ENCODE results near the gene IFFO2.

The IFFO2 gene

DNA sequence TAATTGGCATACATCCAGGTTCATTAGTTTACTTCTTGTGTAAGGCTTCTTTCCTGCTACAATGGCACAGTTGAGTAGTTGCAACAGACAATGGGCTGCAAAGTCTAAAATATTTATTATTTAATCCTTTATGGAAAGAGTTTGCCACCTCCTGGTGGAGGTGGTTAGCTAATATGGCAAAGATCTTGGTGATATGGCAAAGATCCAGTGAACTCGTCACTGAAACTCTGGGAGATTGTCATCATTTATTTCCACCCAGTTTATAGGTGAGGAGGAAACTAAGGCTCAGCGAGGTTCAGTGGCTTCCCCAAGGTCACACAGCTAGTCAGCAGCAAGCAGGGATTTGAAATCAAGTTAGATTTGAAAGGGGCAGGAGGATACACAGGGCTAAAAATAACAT is 16.1 kb upstream of the IFFO2 start:
- DNase-seq (ENCODE audit: low read depth in 2 of 2) = no peak

DNA sequence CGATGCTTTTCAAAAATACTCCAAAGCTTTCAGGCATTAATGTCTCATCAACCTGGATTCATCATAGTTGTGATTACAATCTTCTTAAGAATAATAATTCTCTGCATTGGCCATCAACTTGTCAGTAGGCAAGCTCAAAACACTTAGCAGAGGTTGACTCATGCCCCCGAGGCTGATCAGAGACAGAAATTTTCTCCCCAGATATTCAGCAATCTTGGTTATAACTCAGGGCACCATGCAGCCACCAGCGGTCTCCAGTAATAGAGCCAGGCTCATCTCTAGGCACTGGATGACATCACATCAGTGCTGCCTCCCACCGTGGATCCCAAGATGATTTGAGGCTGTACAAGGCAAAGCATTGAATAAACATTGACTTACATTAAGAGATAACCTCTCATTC is 14.3 kb upstream of the IFFO2 start:
- DNase-seq (ENCODE audit: low read depth in 2 of 2) = no peak

DNA sequence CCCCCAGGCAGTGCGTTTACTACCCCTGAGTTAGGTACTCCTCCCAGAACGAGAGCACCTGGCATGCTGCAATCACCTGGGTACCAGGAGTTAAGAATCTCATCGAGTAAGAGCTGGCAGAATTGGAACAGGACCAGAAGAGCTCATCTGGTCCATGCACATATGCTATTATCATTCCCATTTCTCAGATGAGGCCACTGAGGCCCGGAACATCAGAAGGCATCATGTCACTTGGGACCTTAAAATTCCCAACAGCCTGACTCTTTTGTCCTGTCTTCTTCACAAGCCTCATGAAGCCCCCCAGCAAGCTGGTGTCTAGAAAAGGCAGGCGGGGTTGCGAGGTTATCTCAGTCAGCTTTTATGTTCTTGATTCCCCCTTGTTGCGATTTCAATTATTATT is 13.9 kb upstream of the IFFO2 start:
- DNase-seq (ENCODE audit: low read depth in 2 of 2) = no peak

DNA sequence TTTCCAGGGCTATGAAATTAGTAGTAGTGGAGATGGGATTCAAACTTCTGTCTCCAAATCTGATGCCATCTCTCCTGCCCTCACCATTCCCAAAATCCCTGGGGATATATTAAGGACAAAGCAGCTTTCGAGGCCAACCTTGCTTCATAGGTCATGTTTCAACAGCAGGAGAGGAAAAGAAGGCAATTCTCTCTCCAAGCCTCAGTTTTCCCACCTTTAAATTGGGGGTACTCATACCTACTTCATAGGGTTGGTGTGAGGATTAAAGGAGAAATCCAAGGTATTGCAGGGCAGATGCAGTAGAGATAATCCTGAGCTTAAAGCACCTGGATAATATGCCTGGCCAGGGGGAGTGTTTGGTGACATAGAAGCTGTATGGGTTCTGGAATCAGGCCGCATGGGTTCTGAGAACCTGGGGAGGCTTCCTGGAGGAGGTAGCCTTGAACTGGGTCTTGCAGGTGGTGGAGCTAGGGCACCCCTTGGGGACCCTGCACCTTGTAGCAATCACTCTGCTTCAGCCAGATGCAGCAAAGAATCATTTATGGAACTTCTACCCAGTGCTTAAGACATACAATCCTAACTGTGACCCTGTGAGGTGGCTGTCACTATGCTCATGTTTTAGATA is 10.7 kb upstream of the IFFO2 start:
- no peak for DNase-seq (ENCODE audit: low read depth in 2 of 2)

DNA sequence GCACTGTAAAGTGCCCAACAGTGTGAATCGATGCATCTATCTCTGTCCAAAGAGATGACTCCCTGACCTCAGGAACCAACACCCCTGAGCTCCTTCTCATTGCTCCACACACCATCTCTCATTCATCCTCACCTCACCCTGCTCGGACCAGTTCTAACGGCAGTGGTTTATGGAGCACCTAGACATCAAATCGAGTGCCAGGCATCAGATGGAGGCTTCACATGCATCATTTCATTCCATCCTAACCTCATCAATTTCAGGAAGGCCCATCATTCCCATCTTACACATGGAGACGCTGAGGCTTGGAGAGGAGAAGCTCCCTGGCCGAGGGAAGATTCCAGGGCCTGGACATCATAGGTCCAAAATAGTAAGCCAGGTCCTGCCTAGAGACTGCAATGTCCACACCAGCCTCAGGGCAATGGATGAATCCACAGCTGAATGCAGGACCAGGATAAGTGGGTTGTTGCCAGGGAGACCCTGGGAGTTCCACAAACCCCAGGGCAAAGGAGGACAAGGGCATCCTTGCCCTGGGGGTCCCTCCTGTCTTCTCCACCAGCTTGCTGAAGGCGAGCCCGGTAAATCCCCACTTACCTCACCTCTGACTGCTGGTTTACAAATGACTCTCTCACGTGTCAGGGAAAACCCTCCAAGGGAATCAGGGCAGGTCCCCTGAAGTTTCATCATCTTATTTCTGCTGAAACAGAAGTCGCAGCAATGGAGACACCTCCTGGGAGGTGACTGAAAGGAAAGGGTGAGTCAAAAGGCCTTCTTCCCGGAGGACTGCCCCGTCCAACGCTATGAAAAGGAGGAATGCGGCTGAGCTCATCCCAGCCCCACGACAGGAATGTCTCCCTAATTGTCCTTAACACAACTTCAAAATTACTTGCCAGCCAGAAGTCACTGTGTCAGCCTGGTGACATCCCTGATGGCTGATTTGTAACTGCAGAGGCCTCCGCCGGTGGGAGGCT is 9.0 kb upstream of the IFFO2 start:
- DNase-seq (ENCODE audit: low read depth in 2 of 2) = no peak

DNA sequence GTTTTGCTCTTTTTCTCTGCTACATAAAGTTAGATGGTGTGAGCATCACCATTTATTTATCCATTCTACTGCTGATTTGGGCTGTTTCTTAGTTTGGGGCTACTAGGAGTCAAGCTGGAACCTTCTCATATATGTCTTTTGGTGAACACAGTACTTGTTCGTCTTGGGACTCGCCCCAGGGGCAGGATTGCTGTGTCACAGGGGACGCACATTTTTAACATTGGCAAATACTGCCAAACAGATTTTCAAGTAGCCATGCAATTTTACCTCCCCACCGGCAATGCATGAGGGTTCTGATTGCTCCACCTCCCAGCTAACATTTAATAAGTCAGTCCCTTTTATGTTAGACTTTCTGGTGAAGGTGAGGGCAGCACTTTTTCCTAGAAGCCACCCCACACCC is 7.5 kb upstream of the IFFO2 start:
- no peak for DNase-seq (ENCODE audit: low read depth in 2 of 2)

DNA sequence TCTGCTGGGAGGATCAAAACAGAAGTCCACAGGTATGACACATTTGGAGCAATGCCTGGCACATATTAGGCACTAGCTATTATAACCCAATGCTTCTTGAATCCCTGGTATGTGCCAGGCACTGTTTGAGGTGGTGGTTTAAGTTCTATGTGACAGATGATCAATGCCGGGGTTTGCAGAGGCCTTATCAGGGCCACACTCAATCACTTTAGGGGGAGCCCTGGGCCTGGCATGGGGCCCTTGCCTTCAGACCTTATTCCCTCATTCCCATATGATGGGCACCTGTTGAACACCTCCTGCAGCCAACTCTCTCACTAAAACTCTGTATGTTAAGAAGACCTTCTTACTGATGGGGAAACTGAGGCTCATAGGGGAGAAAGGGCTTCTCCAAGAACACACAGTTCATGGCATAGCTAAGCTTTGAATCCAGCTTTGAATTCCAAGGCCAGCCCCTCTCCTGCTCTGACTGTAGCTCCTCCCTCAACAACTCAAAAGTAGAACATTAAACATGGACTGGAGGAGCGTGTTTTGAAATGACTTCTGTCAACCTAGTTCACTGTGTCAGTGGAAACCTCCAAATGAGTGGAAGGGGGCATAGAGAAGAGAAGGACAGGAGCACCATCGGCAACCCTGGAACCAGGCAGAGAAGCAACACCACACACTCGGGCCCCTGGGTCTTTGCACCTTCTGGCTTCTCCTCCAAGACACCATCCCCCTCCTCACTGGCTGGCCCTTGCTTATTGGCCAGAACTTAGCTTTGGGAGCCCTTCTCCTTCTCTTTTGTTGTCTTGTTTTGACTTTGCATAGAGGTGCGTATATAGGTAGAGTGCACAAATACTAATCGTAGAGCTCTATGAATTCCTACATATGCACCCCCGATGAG is 6.6 kb upstream of the IFFO2 start:
- no peak for DNase-seq (ENCODE audit: low read depth in 2 of 2)

DNA sequence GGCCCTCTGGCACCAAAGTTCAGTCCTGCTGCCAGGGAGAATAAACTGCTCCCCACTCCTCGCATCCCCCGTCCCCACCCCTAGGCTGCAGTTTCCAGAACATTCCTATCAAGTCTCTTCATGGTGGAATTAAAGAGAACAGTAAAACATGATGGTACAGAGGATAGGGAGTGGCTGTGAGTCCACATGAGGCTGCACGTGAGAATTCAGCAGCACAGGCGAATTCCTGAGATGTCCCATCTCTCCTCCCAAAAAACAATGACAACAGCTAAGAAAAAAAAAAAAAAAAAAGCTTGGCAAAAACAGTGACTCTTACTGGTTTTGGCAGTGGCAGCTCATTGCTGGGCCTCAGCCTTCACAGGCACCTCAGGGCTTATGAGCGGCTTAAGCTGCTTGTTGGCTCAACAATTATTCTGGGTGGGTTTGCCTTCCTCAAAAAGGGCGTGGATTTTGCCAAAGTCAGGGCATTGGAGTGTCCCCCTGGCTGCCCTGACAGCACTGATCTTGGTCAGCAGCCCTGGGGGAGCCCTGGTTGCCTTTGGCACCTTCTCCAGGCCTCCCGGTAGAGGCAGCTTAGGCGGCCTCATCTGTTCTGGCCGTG is 5.7 kb upstream of the IFFO2 start:
- DNase-seq (ENCODE audit: low read depth in 2 of 2) = no peak

DNA sequence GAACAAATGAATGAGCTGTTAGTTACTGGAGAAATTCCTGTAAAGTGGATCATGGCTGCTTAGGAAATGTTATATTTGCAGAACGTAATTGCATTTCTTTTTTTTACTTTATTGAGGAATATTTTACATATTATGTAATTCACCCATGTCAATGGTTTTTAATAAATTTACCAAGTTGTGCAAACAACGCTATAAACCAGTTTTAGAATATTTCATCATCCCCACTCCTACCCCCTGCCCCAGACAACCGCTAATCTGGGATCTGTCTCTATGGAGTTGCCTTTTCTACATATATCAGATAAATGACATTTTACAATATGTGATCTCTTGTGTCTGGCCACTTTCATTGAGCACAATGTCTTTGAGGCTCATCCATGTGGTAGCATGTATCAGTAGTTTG is 4.3 kb upstream of the IFFO2 start:
- no peak for DNase-seq (ENCODE audit: low read depth in 2 of 2)

DNA sequence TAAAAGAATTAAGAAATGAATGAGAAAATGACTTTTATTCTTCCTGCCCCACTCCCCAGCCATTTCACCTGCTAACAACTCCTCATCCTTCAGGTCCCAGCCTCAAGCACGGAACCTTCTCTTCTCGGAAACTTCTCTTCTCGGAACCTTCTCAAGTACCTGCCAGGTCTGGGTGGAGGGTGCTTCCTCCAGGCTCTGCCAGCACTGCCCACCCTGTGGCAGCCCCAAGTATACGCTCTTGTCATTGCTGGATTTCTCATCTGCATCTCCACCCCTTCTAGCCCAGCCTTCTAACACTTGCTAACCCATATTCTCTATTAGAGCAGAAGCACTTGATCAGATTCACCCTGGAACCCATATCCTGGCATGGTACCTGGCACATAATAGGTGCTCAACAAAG is 3.9 kb upstream of the IFFO2 start:
- DNase-seq (ENCODE audit: low read depth in 2 of 2) = no peak

DNA sequence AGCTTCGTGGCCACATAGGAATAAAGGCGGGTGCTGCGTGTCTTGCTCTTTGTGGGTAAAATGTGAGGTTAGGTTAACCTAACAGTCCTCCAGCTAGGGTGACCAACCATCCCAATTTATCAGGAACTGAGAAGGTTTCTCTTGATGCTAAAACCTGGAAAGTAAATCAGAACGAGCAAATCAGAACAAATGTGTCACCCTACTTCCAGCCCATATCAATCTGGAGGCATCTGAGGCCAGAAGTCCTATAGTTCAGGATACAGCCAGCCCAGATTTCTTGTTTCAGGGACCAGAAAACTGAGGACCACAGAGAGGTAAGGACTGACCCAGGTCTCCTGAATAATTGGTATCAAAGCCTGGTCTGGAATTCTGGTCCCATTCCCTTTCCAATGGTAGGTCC is 3.1 kb upstream of the IFFO2 start:
- no peak for DNase-seq (ENCODE audit: low read depth in 2 of 2)

DNA sequence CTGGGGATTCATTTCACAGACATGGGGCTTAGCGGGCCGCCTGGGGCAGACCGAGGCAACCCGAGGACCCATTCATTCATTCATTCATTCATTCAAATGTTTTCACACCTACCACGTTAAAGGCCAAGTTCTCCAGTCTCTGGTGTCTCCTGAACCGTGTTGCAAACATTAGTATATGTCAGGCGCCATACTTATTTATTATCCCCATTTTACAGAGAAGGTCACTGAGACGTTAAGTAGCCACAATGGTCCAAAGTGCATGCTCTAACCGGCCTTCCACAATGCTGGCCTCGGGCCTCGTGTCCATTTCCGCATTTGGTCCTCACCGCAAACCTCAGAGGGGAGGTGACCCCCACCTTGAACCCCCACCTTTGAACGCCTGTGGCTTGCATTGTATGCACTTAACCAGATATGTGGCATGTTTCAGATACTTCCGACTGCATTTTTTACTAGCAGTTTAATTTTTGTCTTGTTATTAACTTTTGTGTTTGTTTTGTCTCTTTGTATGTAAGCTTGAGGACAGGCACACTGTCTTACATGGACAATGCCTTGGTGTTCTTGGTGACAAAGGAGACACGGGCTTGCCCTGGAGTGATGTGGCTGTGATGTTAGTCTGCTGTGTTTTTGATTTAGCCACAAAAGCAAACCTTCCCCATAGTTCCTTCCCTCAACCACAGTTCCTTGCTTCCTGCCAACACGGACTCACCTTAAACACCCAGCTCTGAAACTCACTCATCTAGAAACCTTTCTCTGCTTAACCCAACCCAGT is 1.2 kb upstream of the IFFO2 start:
- no peak for DNase-seq (ENCODE audit: low read depth in 2 of 2)

DNA sequence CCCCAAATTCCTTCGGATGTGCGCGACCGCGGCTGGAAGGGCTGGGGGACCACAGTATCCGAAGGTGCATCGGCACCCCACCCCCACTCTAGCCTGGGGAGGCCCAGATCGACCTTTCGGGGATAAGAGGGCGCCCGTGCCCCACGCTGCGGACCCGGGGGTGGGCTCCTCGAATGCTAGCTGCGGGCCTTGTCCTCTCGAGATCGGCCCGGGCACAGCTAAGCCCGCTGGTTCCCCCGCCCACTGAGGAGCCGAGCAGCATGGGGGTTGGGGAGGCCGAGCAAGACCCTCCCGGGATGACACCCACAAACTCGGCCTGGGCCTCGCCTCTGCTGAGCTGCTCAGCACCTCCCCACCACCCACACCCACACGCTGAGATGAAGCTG is 653 bp upstream of the IFFO2 start:
- no peak for DNase-seq (ENCODE audit: low read depth in 2 of 2)

DNA sequence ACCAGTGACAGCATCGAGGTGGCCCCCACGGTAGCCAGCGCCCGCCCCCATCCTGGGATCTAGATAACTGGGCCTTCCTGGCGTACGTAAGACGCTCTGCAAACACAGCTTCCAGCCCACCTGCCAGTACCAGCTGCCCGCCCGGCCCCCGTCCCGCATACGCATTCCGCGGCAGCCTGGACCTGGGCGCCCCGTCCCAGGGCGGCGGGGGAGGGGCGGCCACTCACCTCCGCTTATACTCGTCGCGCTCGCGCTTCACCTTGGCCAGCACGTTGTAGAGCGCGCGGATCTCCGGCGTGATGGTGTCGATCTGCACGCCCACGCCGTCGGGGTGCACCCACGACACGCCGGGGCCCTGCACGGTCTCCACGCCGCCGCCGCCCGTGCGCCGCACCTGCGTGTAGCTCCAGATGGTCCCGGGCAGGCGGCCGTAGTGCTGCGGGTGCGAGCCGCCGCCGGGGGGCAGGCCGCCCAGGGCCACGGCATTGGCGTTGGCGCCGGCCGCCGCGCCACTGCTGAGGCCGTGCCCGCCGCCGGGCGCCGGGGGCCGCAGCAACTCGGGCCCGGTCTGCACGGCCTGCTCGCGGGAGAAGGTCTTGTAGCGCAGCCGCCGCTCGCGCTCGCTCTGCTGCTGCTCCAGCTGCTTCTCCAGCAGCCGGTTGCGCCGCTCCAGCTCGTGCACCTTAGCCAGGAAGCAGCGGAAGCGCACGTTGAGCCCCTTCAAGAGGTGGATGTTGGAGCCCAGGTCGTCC is 859 bp downstream of the IFFO2 start:
- peak in 1 of 2 donors; percentile 41 for DNase-seq (ENCODE audit: low read depth in 2 of 2)

DNA sequence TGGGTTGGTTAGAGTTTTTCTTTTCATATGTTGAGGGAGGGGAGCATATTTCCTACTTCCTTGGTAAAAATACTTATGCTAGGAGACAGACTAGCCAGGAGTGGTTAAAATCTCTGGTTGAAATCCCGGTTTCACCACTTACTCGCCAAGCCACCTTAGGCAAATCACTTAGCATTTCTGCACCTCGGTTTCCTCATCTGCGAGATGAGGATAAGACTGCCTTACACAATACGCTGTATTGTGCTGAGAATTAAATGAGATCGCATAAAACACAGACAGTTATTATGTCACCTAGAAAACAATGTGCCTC is 1.4 kb downstream of the IFFO2 start:
- DNase-seq (ENCODE audit: low read depth in 2 of 2) = no peak

DNA sequence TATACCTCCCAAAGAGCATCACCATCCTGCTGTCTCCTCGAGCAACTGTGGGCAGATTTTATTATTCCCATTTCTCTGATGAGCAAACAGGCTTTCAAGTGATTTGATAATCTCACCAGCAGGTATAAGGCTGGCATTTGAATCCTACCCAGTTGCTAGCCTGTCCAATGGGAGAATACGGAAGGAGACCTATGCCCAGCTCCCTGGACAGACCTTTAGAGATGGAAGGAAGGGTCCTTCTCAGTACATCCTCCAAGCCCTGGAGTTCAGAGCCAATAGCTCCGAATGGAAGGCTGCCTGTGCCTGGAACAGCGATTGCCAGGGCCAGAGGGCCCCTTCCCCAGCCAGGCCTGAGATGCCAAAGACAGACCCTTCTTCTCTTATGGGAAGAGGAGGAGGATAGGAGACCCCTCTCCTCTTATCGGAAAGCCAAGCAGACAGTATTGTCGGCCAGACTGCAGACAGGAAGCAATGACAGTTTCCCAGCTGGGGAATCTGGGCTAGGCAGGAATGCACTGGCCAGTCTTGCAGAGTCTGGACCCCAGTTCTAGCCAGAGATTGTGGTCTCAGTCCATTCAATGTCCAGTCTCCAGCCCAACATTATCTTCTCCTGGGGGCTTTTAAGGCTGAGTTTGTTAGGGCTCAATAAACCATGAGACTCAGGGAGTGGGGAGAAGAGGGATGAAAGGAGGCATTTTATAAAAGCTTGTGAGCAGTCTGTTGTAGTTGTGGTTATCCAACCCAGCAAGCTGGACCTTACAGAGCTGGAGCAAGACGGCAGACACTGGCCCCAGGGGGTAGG is 2.0 kb downstream of the IFFO2 start:
- DNase-seq (ENCODE audit: low read depth in 2 of 2) = no peak

DNA sequence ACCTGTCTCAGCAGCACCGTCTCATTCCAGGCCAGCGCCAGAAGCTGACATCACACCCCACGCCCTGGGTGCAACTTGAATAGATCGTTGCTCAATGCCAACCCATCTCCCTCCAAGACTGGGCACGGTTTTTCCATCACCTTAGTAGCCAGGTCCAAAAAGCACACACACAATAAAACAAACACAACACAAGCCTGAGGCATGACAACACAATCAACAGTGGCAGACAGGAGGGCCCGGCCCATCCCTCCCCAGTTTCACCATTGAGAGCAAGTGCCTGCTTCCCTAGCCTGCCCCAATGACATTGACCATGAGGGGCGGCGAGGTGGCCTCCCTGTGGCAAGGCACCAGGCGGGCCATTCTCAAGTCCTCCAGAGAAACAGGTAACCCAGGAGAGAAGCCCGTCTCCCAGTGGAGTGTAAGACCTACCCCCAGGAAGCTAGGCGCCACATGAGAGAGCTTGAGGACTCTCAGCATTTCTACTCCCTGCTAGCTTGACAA is 2.7 kb downstream of the IFFO2 start:
- DNase-seq (ENCODE audit: low read depth in 2 of 2) = no peak

DNA sequence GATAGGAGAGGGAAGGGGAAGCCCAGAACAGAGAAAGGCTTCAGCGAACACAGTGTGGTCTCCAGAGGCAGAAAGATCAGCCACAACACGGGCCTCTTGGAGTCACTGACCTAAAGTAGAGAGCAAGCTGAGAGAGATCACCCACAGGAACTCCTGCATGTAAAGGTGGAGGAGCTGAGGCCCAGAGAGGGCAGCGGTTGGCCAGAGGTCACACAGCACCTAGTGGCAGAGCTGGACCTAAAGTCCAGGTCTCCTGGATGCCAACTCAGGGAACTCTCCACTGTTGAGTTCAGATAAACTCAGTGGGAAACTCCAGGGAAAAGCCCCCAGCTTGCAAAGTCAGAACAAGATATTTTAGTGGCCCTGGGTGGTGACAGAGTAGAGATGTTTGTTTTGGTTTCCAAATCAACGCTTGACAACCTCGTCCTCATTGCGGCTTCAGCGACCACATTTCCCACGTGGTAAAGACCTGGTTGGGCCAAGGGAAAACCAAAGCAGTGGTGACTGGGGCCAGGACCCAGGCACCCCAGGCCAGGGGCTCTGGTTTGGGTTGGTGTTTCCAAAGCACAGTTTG is 4.6 kb downstream of the IFFO2 start:
- DNase-seq (ENCODE audit: low read depth in 2 of 2) = peak; percentile 38 to 42

DNA sequence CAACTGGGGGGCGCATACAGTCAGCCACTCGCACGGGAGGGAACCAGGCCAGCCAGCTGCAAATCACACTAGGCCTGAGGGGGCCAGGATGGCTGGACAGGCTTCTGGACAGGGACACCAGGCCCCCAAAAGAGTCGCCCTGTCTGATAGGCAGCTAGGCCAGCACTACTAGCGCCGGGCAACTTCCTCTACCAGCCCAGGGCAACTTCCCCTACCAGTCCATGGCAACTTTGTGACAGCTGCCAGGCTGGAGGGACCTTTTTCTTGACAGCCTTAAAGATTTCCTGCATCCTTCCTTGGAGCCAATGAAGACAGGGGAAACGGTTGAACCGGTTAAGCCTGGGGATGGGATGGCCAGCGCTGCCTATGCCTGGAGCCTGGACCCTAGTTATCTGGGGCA is 5.1 kb downstream of the IFFO2 start:
- no peak for DNase-seq (ENCODE audit: low read depth in 2 of 2)

Measured in stimulated activated CD4-positive, alpha-beta T cell treated with anti-CD3 and anti-CD28 coated beads, Interleukin-1b, Interleukin-23, amount 100 ng/mL, for 1 hour (primary cell).